GM12892 (cell line): ENCODE results near the gene TOR1B.
A peak's percentile ranks its signal among the peaks of the same experiment; 100 is the strongest.

Source experiments
- DNase-seq: peaks from one replicate; pipeline ENCODE4 v3.0.0; 2011; ENCODE audit not compliant: insufficient read length
- FAIRE-seq: peaks from 2 replicates; lab custom pipeline; 2011; peaks lifted over from hg19 to GRCh38; lab: Jason Lieb, UNC
- POLR2A ChIP-seq: IDR thresholded peaks from 2 replicates; pipeline ENCODE4 v1.6.1; 2011; ENCODE audit warnings: low read depth, low read length, control low read depth
- POLR2AphosphoS5 ChIP-seq: IDR thresholded peaks from 2 replicates; pipeline ENCODE4 v1.6.1; 2011; ENCODE audit warnings: low read depth, low read length, control low read depth
- TAF1 ChIP-seq: IDR thresholded peaks from 2 replicates; pipeline ENCODE4 v1.6.1; 2011; ENCODE audit warnings: low read depth, mild to moderate bottlenecking, control low read depth, low read length, borderline replicate concordance

The TOR1B gene

GRCh38 chr9:129823935-129824601 is 21.1 kb downstream of the TOR1B start, which contains the start of gene TOR1A:
TOR1A (minus strand) TSS chr9:129824136; CDS start chr9:129824085, 51 bp downstream.
- DNase-seq (peak; percentile 90), FAIRE-seq (peak; percentile 82)
- TF ChIP-seq POLR2AphosphoS5 (peak; percentile 87), POLR2A (peak; percentile 93), TAF1 (peak; percentile 89)

DNA sequence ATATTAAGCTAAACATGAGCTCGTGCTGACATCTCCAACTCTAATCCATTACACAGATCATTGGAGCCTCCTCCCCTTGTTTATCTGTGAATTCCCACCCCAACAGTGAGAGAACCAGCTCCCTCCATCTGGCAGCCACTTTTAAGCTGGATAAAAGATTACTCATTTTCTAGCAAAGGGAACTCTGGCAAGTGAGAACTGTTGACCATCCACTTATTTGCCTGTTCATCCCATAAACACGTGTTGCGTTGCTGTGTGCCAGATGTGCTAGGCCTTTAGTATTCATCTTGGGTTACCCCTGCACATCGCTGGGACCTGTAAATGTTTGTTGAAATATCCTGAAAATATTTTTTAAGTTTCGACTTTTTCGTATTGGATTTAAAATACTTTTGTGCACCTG is 23.4 kb downstream of the TOR1B start:
- FAIRE-seq (no peak), DNase-seq (no peak)
- TF ChIP-seq POLR2AphosphoS5 = no peak; the same call in 1 of the 2 replicates

DNA sequence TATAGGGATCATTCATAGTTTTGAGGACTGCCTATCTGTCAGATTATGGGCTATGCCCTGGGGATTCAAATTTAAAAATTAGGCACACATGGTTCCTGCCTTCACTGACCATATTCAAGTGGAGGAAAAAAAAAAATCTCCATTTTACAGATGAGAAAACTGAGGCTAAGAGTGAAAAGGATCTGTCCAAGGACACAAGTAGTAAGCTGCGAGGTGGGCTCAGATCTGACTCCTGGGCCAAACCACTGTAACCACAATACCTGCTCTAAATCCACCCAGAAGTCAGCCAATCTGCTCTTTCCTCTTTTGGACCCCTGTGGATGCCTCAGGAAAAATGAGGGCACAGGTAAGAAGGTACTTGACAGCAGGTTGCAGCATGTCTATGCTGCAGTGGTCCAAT is 23.8 kb downstream of the TOR1B start:
- no peak for TF ChIP-seq TAF1
- DNase-seq (no peak), FAIRE-seq (no peak)

DNA sequence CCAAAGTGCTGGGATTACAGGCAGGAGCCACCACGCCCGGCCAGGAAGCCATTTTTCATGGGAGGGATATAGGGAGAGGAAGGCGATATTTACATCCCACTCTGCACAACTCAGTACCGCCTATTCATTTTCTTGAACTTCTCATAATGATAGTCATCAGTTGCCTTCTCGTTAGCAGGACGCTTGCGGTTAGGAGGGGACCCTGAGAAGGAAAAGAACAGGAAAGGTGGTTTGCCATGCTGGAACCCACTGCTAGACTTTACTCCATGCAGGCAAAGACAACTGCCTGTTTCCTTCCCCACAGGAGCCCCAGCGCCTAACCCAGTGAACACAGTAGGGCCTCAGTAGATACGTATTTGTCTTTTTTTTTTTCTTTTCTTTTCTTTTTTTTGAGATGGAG is 25.1 kb downstream of the TOR1B start:
- FAIRE-seq = no peak
- TF ChIP-seq TAF1 (no peak), POLR2AphosphoS5 (no peak), POLR2A (no peak)

GRCh38 chr9:129828969-129829368 is 26.0 kb downstream of the TOR1B start:
- DNase-seq = no peak
- FAIRE-seq = no peak
- TF ChIP-seq POLR2AphosphoS5 = no peak
- TF ChIP-seq POLR2A = no peak
- TF ChIP-seq TAF1 = no peak

More for the DNA sequence above, 25.1 kb downstream of the TOR1B start:
- no peak for DNase-seq

- TF ChIP-seq TAF1 = no peak
- no peak for TF ChIP-seq POLR2AphosphoS5
- no peak for TF ChIP-seq POLR2A
- no peak for DNase-seq
- no peak for FAIRE-seq
Observed at GRCh38 chr9:129832982-129833381, 30.0 kb downstream of the TOR1B start.

- TF ChIP-seq TAF1 (no peak), POLR2A (no peak), POLR2AphosphoS5 (no peak)
- DNase-seq (no peak), FAIRE-seq (no peak)
Observed at GRCh38 chr9:129834489-129835127, 31.6 kb downstream of the TOR1B start.

GRCh38 chr9:129835128-129835859 is 32.3 kb downstream of the TOR1B start, which contains the start of the genes C9orf78 and USP20:
C9orf78 (minus strand) TSS chr9:129835275; CDS start chr9:129835221, 54 bp downstream.
USP20 (plus strand) TSS chr9:129835458; CDS start chr9:129852556, 17,098 bp downstream.
- FAIRE-seq = peak; percentile 97
- peak; percentile 71 for TF ChIP-seq TAF1
- TF ChIP-seq POLR2AphosphoS5 = peak; percentile 92
- TF ChIP-seq POLR2A = peak; percentile 93
- peak; percentile 96 for DNase-seq

DNA sequence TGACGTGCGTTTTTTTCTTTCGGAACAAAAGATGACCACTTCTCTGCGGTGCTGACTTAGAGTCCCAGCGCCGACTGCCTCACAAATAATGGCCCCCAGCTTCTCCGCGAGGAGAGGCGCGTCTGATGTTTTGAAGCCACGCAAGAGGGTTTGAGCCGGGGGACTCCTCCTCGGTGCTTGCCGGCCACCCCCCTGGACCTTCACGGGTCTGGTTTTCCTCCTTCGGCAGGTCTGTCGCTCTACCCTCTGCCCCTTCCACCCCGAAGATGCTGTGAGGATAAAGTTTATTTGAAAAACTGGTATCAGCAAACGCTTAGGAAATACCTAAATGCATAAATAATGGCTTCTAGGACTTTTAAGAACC is 32.9 kb downstream of the TOR1B start:
- TF ChIP-seq POLR2AphosphoS5 = no peak
- no peak for TF ChIP-seq TAF1
- TF ChIP-seq POLR2A = no peak
- no peak for DNase-seq
- FAIRE-seq = no peak

DNA sequence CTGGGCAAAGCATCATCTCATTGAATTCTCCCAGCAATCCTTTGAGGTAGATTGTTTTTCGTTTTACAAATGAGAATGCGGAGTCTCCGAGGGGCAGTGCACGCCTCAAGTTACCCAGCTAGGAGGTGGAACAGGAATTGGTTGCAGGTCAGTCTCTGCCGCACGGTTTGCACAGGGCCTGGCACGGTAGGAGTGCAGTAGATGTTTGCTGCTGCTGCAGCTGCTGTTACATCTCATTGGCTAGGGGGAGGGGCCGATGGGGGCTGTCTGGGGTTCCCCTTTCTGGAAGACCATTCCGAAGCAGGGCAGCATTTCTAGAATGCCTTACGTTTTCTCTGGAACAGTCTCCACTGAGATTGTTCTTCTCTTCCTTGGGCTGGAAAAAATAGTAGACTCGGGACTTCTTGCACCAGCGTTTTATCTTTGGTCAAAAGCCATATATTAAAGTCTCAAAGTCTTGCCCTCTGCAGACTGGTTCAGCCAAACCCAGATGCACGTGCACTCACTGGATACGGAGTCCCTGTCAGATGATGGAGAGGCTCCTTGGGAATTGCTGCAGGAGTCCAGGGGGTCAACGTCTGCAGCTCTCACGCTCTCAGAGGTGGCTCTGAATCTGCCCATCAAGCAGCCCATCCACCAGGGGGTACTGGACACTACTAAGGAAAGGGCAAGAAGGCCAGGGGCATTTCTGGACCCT is 33.5 kb downstream of the TOR1B start:
- TF ChIP-seq TAF1 = no peak
- no peak for TF ChIP-seq POLR2A
- TF ChIP-seq POLR2AphosphoS5 = 0 out of 2 replicates have a peak, but pooled peaks have one; percentile 28
- no peak for DNase-seq

GRCh38 chr9:129838707-129839259 is 35.8 kb downstream of the TOR1B start:
- no peak for DNase-seq
- FAIRE-seq = no peak
- TF ChIP-seq POLR2AphosphoS5 (no peak), POLR2A (no peak), TAF1 (no peak)

More for the DNA sequence above, 33.5 kb downstream of the TOR1B start:
- FAIRE-seq = no peak
